ENCODE measurements around the gene SLC29A3.
"Not testable (repeated sequence)": the region's sequence is repeated elsewhere in the genome, so short reads cannot be mapped to it uniquely, and the experiment has no call there.

Gene SLC29A3

DNA sequence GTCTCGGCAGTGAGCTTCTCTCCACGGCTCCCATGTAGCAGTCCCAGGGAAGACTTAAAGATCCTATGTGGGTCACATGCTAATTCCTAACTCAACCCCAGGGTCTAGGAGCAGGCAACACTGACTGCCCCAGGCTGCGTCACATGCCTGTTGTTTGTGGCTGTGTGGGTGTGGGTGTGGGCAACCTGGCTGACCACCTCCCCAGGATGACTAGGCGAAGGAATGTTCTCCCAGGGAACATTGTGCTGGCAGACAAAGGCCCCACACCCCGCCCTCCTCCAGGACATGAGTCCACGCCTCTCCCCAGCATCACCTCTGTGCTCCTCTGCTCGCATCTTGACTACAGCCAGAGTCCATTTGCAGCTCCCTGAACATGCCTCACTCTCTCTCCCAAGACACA is 30.3 kb downstream of the SLC29A3 start:
- no peak for DNase-seq

GRCh38 chr10:71351087-71351486 is 32.0 kb downstream of the SLC29A3 start:
- DNase-seq = no peak

DNA sequence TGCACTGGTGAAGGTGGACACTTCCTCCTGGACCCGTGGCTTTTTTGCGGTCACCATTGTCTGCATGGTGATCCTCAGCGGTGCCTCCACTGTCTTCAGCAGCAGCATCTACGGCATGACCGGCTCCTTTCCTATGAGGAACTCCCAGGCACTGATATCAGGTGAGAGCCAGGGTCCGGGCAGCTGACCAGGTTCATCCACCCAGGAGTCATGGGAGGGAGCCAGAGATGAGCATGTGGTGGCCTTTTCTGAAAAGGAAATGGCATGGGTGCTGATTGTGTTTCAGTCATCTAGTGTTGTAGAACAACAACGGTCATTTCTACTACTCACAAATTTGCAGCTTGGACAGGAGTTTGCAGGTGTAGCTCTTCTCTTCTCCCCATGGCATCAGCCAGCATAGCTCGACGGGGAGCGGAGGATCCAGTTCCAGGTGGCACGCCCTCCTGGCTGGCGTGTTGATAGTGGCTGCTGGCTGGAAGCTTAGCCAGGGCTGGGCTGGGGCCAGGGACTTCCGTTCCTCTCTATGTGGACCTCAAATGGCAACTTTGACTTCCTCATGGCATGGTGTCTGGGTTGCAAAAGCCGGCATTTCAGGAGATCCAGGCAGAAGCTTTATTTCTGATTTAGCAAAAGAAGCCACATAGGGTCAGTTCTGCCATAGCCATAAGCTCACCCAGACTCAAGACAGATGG is 32.7 kb downstream of the SLC29A3 start:
- DNase-seq = no peak

GRCh38 chr10:71353639-71354038 is 34.6 kb downstream of the SLC29A3 start:
- no peak for DNase-seq

DNA sequence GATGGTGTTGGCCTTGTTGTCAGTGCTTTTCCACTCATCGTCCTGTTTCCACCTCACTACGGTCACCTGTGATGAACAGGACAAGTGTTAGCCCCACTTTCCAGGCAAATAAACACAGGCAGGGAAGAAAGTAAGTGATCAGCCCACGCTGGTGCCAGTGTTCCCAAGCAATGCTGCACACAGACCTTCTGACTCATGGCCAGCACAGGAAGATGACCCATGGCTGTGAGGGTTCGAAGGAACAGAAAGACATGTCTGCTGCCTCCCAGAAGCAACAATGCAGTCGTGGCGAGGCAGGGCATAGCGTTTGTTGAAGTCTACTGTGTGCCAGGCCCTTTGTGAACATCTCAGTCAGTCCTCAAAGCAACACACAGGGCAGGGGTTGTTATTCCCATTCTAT is 35.7 kb downstream of the SLC29A3 start:
- no peak for DNase-seq

DNA sequence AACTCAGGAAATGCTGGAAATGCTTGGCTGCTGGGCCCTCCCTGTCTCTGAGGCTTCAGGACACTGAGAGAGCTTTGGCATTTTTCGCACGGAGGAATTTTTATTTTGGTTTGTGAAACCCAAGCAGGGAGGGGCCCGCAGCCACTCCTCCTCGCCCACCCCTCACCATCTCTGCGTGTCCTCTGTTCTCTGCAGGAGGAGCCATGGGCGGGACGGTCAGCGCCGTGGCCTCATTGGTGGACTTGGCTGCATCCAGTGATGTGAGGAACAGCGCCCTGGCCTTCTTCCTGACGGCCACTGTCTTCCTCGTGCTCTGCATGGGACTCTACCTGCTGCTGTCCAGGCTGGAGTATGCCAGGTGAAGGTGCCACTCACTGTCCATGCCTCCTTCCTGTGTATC is 36.8 kb downstream of the SLC29A3 start:
- DNase-seq = no peak

DNA sequence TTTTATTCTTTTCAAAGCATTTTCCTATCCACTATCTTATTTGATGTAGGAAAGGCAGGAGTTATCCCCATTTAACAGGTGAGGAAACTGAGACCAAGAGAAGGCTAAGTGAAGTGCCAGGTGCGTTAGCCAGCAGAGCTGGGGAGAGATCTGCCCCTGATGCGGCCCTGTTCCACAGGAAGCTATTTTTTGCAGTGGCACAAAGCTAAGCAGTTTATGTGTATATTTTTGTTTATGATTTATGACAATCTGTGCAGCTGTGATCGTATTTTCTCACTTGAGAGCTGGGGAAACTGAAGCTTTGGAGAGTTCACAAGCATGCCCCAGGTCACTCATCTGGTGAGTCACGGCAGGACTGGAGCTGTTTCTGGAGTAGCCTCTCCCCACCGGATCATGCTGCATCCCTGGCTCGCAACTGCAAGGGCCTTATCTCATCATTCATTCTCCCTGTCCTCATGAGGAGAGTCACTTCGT is 38.8 kb downstream of the SLC29A3 start:
- DNase-seq = no peak

GRCh38 chr10:71358277-71358676 is 39.2 kb downstream of the SLC29A3 start:
- DNase-seq = no peak

DNA sequence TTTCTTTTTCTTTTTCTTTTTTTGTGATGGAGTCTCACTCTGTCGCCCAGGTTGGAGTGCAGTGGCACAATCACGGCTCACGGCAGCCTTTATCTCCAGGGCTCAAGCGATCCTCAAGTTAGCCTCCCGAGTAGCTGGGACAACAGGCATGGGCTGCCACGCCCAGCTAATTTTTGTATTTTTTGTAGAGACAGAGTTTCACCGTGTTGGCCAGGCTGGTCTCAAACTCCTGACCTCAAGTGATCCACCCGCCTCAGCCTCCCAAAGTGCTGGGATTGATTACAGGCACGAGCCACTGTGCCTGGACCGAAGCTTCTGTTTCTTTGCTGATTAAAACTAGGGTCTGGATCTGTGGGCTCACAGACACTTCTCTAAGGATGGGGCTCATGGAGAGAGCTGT is 39.8 kb downstream of the SLC29A3 start:
- not testable (repeated sequence) for DNase-seq

- DNase-seq = peak; percentile 49
Observed at GRCh38 chr10:71359364-71360046, 40.4 kb downstream of the SLC29A3 start.

DNA sequence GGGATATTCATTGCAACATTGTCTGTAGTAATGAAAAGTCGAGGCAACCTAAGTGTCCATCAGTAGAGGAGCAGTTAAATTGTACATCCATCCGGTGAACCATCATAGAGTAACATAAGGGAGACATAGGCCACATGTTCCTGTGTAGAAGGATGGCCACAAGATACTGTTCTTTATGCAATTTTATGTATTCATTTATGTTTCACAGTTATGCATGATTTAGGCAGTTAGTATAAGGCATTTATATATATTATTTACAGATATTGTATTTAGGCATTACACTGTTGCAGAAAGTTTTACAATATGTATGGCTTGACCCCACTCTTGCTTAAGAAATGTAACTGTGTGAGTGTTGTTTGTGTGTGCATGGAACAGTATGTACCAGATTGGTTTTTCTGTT is 41.7 kb downstream of the SLC29A3 start:
- no peak for DNase-seq

DNA sequence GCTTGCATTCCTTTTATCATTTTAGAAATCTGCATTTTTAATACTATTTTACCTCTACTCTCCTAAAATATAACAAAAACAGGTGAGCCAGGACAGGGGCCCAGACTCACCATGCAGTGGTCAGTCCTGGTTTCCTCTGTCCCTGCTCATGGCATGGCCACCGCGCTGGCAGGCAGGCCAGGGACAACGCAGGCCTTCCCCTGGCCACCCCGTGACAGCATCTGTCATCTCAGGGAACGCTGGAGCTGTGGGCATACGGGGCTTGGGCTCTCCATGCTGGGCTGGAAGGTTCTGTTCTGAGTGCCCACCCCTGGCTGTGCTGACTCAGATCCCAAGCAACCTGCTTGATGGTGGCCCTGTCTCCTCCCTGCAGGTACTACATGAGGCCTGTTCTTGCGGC is 42.5 kb downstream of the SLC29A3 start:
- no peak for DNase-seq

DNA sequence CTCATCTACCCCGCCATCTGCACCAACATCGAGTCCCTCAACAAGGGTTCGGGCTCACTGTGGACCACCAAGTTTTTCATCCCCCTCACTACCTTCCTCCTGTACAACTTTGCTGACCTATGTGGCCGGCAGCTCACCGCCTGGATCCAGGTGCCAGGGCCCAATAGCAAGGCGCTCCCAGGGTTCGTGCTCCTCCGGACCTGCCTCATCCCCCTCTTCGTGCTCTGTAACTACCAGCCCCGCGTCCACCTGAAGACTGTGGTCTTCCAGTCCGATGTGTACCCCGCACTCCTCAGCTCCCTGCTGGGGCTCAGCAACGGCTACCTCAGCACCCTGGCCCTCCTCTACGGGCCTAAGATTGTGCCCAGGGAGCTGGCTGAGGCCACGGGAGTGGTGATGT is 43.1 kb downstream of the SLC29A3 start:
- DNase-seq = no peak

GRCh38 chr10:71363936-71364335 is 44.9 kb downstream of the SLC29A3 start:
- no peak for DNase-seq

- no peak for DNase-seq
Observed at GRCh38 chr10:71365366-71365765, 46.3 kb downstream of the SLC29A3 start.

DNA sequence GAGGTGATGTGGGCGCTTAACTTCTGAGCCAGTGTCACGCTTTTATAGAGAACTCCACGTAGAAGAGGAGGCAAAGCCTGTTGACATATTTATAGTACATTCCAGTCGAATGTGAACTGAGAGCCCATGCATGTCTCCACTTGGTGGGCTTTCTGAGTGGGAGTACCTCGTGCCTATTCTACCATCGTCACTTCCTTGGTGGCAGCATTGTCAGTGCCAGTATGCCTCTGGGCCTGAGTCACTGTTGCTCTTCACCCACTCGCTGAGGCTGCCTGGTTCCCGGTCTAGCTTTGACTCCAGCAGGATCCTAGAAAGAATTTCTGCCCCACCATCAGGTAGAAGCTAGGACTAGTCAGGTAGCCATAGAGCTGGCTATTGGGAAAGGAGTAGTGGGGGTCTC is 47.6 kb downstream of the SLC29A3 start:
- no peak for DNase-seq

DNA sequence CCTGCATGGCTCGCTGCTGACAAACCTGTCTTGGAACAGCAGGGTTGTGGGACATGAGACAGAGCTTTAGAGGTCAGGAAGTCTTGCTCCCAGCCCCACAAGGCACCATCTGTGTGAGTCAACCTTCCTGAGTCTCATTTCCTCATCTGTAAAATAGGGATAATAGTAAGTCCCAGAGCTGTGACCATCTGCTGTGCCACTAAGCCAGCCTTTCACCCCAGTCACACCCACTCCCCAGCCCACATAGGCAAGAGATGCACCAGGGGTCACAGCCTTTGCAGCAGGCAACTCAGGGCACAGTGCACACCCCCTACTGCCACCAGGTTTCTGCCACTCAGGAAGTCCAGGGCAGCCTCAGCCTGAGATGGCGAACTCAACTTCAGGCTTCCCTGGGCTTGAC is 48.2 kb downstream of the SLC29A3 start:
- no peak for DNase-seq

- no peak for DNase-seq
Observed at GRCh38 chr10:71368176-71368575, 49.1 kb downstream of the SLC29A3 start.

DNA sequence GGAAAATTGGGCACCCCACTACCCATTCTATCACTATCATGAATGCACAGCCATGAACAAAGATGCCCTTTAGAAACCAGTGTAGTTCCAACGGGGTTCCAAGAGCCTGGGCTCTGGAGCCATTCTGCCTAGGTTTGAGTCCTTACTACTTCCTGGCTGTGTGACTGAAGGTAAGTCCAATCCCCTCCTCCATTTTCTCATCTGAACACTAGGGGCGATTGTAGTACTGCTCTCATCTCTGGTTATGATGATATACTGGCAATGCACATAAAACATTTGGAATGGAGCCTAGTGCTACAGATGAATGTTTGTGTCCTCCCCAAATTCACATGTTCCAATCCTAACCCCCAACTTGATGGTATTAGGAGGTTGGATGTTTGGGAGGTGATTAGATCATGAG is 49.6 kb downstream of the SLC29A3 start:
- DNase-seq = no peak

- no peak for DNase-seq
Observed at GRCh38 chr10:71369602-71370001, 50.5 kb downstream of the SLC29A3 start.

- DNase-seq = no peak
Observed at GRCh38 chr10:71370031-71370430, 51.0 kb downstream of the SLC29A3 start.

- no peak for DNase-seq
Observed at GRCh38 chr10:71371750-71372166, 52.7 kb downstream of the SLC29A3 start.

GRCh38 chr10:71372882-71373495 is 53.9 kb downstream of the SLC29A3 start:
- DNase-seq = no peak

Data from right forelimb (tissue), 1 donor.